Measurements from ENCODE around the gene ITPRIP.

Gene ITPRIP

GRCh38 chr10:104323760-104324201 is 14.5 kb downstream of the ITPRIP start:
- Histone ChIP-seq H3K27ac (ENCODE audit: low read length) (no peak overlapping the region), H3K4me2 (ENCODE audit: low read length) (no peak overlapping the region), H3K27me3 (ENCODE audit: low read depth, low read length) (no peaks in the 10 kb centered on the region), H2AFZ (ENCODE audit: low read depth, low read length) (no peak overlapping the region), H3K79me2 (ENCODE audit: low read length) (peaks cover 60% of the 10 kb centered on the region), H3K4me3 (ENCODE audit: low read length) (no peak overlapping the region), H4K20me1 (ENCODE audit: insufficient read depth, low read length) (peaks cover 82% of the 10 kb centered on the region), H3K4me1 (ENCODE audit: low read length) (peaks cover 12% of the 10 kb centered on the region), H3K9ac (ENCODE audit: low read length) (no peak overlapping the region), H3K36me3 (replicated peaks; ENCODE audit: low read depth, low read length) (no peaks in the 10 kb centered on the region), H3K9me3 (ENCODE audit: insufficient read depth, low read length) (no peaks in the 10 kb centered on the region)
- TF ChIP-seq CTCF (IDR thresholded peaks at IDR 0.05; ENCODE audit: low read depth, low read length) = no peak
- TF ChIP-seq EZH2phosphoT487 (IDR thresholded peaks at IDR 0.05; ENCODE audit: low read depth) = no peak

- Histone ChIP-seq H3K4me1 (ENCODE audit: low read length) (peaks cover 12% of the 10 kb centered on the region), H3K4me2 (ENCODE audit: low read length) (no peak overlapping the region), H3K79me2 (ENCODE audit: low read length) (peaks cover 56% of the 10 kb centered on the region), H3K36me3 (replicated peaks; ENCODE audit: low read depth, low read length) (no peaks in the 10 kb centered on the region), H3K27me3 (ENCODE audit: low read depth, low read length) (no peaks in the 10 kb centered on the region), H4K20me1 (ENCODE audit: insufficient read depth, low read length) (peaks cover 82% of the 10 kb centered on the region), H3K9me3 (ENCODE audit: insufficient read depth, low read length) (no peaks in the 10 kb centered on the region), H2AFZ (ENCODE audit: low read depth, low read length) (no peak overlapping the region), H3K4me3 (ENCODE audit: low read length) (no peak overlapping the region), H3K9ac (ENCODE audit: low read length) (no peak overlapping the region), H3K27ac (ENCODE audit: low read length) (no peak overlapping the region)
- TF ChIP-seq CTCF (IDR thresholded peaks at IDR 0.05; ENCODE audit: low read depth, low read length) = no peak
- no peak for TF ChIP-seq EZH2phosphoT487 (IDR thresholded peaks at IDR 0.05; ENCODE audit: low read depth)
Measured at GRCh38 chr10:104323085-104323484, 15.2 kb downstream of the ITPRIP start.

GRCh38 chr10:104322416-104322782 is 15.9 kb downstream of the ITPRIP start:
- Histone ChIP-seq H4K20me1 (ENCODE audit: insufficient read depth, low read length) (peaks cover 82% of the 10 kb centered on the region), H3K4me1 (ENCODE audit: low read length) (peaks cover 12% of the 10 kb centered on the region), H3K27me3 (ENCODE audit: low read depth, low read length) (no peaks in the 10 kb centered on the region), H2AFZ (ENCODE audit: low read depth, low read length) (no peak overlapping the region), H3K9me3 (ENCODE audit: insufficient read depth, low read length) (no peaks in the 10 kb centered on the region), H3K4me2 (ENCODE audit: low read length) (no peak overlapping the region), H3K27ac (ENCODE audit: low read length) (no peak overlapping the region), H3K36me3 (replicated peaks; ENCODE audit: low read depth, low read length) (no peaks in the 10 kb centered on the region), H3K4me3 (ENCODE audit: low read length) (no peak overlapping the region), H3K79me2 (ENCODE audit: low read length) (peaks cover 53% of the 10 kb centered on the region), H3K9ac (ENCODE audit: low read length) (no peak overlapping the region)
- TF ChIP-seq CTCF (IDR thresholded peaks at IDR 0.05; ENCODE audit: low read depth, low read length) = no peak
- no peak for TF ChIP-seq EZH2phosphoT487 (IDR thresholded peaks at IDR 0.05; ENCODE audit: low read depth)

- H3K36me3 ChIP-seq (replicated peaks; ENCODE audit: low read depth, low read length) = no peaks in the 10 kb centered on the region
Measured at GRCh38 chr10:104321725-104322415, 16.4 kb downstream of the ITPRIP start.

More at GRCh38 chr10:104321725-104322415, 16.4 kb downstream of the ITPRIP start:
- H4K20me1 ChIP-seq (ENCODE audit: insufficient read depth, low read length) = peaks cover 84% of the 10 kb centered on the region
- TF ChIP-seq EZH2phosphoT487 (IDR thresholded peaks at IDR 0.05; ENCODE audit: low read depth) (no peak), CTCF (IDR thresholded peaks at IDR 0.05; ENCODE audit: low read depth, low read length) (no peak)
- no peak overlapping the region for H3K4me3 ChIP-seq (ENCODE audit: low read length)
- H3K4me1 ChIP-seq (ENCODE audit: low read length) = peaks cover 12% of the 10 kb centered on the region
- no peaks in the 10 kb centered on the region for H3K9me3 ChIP-seq (ENCODE audit: insufficient read depth, low read length)
- no peak overlapping the region for H3K27ac ChIP-seq (ENCODE audit: low read length)
- H2AFZ ChIP-seq (ENCODE audit: low read depth, low read length) = no peak overlapping the region
- no peaks in the 10 kb centered on the region for H3K27me3 ChIP-seq (ENCODE audit: low read depth, low read length)
- peaks cover 50% of the 10 kb centered on the region for H3K79me2 ChIP-seq (ENCODE audit: low read length)
- H3K4me2 ChIP-seq (ENCODE audit: low read length) = no peak overlapping the region
- H3K9ac ChIP-seq (ENCODE audit: low read length) = no peak overlapping the region

Data from OCI-LY3 (cell line).